K562 (cell line): ENCODE results near the gene XRCC5.

Experiments used
- CREM ChIP-seq: IDR thresholded peaks from 2 replicates; pipeline ENCODE4 v1.6.1; 2014; ENCODE audit warnings: antibody characterized with exemption, low read depth
- CTCF ChIP-seq, 3 experiments: IDR thresholded peaks in 2 of 3; conservative IDR thresholded peaks in 1 of 3; 2 replicates each; pipeline ENCODE4 v1.5.1; 2011 to 2012; ENCODE audit warnings: low read length in 3 of 3, mild to moderate bottlenecking in 3 of 3, control low read depth in 2 of 3, improper control_type of control experiment in 1 of 3, inconsistent platforms in 1 of 3, low read depth in 1 of 3, mixed read lengths in 1 of 3, moderate library complexity in 1 of 3; ENCODE audit not compliant: insufficient read depth in 2 of 3
- DPF2 ChIP-seq: fragments of 450-650 bp; IDR thresholded peaks from 2 replicates; pipeline ENCODE4 v1.6.1; 2016
- JUN ChIP-seq, 2 experiments: sonication (generic) in 1 of 2; formaldehyde crosslinking in 1 of 2; IDR thresholded peaks; 2 replicates each; pipeline versions ENCODE4 v1.6.1 to v1.8.0; 2012 to 2022; ENCODE audit warnings: borderline replicate concordance in 2 of 2, mild to moderate bottlenecking in 2 of 2, improper control_type of control experiment in 1 of 2, low read depth in 1 of 2, low read length in 1 of 2, missing genetic modification reagents in 1 of 2
- NFE2L1 ChIP-seq: fragments of 450-650 bp; IDR thresholded peaks from 2 replicates; pipeline ENCODE4 v1.6.1; 2016; ENCODE audit warnings: missing genetic modification characterization, low read depth, mild to moderate bottlenecking, missing compliant biosample characterization, moderate library complexity, borderline replicate concordance
- PATZ1 ChIP-seq: fragments of 250-450 bp; sonication (Bioruptor Pico); IDR thresholded peaks from 2 replicates; pipeline ENCODE4 v1.5.0; 2020; ENCODE audit warnings: mild to moderate bottlenecking, borderline replicate concordance
- REST ChIP-seq, 2 experiments: fragments of 450-650 bp; formaldehyde crosslinking in 1 of 2; IDR thresholded peaks; 2 replicates each; pipeline versions ENCODE4 v1.4.0 to v1.6.1; 2014 to 2020; ENCODE audit warnings: mild to moderate bottlenecking in 2 of 2, borderline replicate concordance in 1 of 2, low read depth in 1 of 2
- ZEB2 ChIP-seq: fragments of 450-650 bp; IDR thresholded peaks from 2 replicates; pipeline ENCODE4 v1.6.1; 2016
- ZFP91 ChIP-seq: sonication (generic); formaldehyde crosslinking; IDR thresholded peaks from 2 replicates; pipeline ENCODE4 v1.8.0; 2022; ENCODE audit warnings: mild to moderate bottlenecking, missing genetic modification reagents
- ZNF274 ChIP-seq: IDR thresholded peaks from 2 replicates; pipeline ENCODE4 v1.6.1; 2011; ENCODE audit warnings: low read depth, mild to moderate bottlenecking, low read length, moderate library complexity, borderline replicate concordance

GRCh38 chr2:216201692-216202306 is 92.7 kb downstream of the XRCC5 start:
- TF ChIP-seq DPF2 (no peak), CTCF (IDR thresholded peaks at IDR 0.05 in 2 of 3, conservative IDR thresholded peaks at IDR 0.05 in 1 of 3; ENCODE audit: insufficient read depth in 2 of 3, low read depth in 1 of 3, low read length in 3 of 3) (no peak), REST (IDR thresholded peaks at IDR 0.05; ENCODE audit: borderline replicate concordance) (no peak), REST (CRISPR knock-in tag; IDR thresholded peaks at IDR 0.05; ENCODE audit: low read depth) (no peak), CREM (no peak), NFE2L1 (tag) (no peak), JUN (IDR thresholded peaks at IDR 0.05; ENCODE audit: borderline replicate concordance, low read depth, low read length) (no peak), JUN (CRISPR knock-in tag; IDR thresholded peaks at IDR 0.05; ENCODE audit: borderline replicate concordance) (no peak), ZEB2 (no peak), ZFP91 (CRISPR knock-in tag) (no peak), ZNF274 (no peak), PATZ1 (no peak)
